ENCODE measurements around the gene CWC27.
A peak's percentile ranks its signal among the peaks of the same experiment; 100 is the strongest.

Gene CWC27

GRCh38 chr5:64971513-64971912, 202.8 kb downstream of the CWC27 start:
- no peak overlapping the region for H3K4me3 ChIP-seq (ENCODE audit: low read depth, low read length)
- DNase-seq (ENCODE audit: low read depth): peak; percentile 45
- TF ChIP-seq, protein P1, sequence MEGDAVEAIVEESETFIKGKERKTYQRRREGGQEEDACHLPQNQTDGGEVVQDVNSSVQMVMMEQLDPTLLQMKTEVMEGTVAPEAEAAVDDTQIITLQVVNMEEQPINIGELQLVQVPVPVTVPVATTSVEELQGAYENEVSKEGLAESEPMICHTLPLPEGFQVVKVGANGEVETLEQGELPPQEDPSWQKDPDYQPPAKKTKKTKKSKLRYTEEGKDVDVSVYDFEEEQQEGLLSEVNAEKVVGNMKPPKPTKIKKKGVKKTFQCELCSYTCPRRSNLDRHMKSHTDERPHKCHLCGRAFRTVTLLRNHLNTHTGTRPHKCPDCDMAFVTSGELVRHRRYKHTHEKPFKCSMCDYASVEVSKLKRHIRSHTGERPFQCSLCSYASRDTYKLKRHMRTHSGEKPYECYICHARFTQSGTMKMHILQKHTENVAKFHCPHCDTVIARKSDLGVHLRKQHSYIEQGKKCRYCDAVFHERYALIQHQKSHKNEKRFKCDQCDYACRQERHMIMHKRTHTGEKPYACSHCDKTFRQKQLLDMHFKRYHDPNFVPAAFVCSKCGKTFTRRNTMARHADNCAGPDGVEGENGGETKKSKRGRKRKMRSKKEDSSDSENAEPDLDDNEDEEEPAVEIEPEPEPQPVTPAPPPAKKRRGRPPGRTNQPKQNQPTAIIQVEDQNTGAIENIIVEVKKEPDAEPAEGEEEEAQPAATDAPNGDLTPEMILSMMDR (conservative IDR thresholded peaks at IDR 0.05; ENCODE audit: low read depth, low read length): peak; percentile 46

DNA sequence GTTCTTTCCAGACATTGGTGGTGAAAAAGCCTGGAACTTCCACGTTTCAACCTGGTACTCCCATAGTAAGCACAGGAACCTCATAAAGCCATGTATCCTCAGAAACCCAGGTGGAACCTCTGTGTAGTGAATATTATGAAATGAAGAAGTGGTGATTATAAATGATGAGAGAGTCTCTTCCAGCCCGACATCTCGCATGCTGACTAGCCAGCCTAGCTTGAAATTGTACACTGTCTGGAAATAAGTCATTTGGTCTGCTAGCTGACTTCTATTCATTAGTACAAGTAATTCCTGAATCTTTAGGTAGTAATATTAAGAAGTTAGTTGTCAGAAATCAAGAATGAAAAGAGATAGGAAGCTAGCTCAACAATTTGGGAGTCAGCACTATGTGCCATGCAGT, 203.3 kb downstream of the CWC27 start:
- no peak overlapping the region for H3K4me3 ChIP-seq (ENCODE audit: low read depth, low read length)
- no peak for DNase-seq (ENCODE audit: low read depth)
- TF ChIP-seq, protein P1 (conservative IDR thresholded peaks at IDR 0.05; ENCODE audit: low read depth, low read length): no peak

DNA sequence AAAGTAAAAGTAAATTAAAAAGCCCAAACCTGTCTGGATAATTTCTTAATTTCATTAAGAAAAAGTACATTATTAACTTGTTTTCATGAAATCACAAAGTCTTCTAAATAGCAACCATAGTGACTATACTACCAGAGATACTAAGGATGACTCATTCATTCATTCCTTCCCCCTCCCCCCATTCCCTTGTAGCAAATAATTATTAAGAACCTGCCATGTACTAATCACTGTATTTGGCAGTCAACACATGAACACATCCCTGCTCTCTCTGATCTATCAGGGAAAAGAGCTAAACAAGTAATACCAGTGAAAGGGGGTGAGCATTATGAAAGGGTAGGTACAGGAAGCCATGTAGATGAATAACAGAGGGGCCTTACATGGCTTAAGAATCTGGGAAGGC, 203.9 kb downstream of the CWC27 start:
- no peak overlapping the region for H3K4me3 ChIP-seq (ENCODE audit: low read depth, low read length)
- TF ChIP-seq, protein P1 (conservative IDR thresholded peaks at IDR 0.05; ENCODE audit: low read depth, low read length): no peak
- DNase-seq (ENCODE audit: low read depth): peak; percentile 5

GRCh38 chr5:64973215-64973614, 204.5 kb downstream of the CWC27 start:
- TF ChIP-seq, protein P1 (conservative IDR thresholded peaks at IDR 0.05; ENCODE audit: low read depth, low read length): no peak
- no peak for DNase-seq (ENCODE audit: low read depth)
- no peak overlapping the region for H3K4me3 ChIP-seq (ENCODE audit: low read depth, low read length)

DNA sequence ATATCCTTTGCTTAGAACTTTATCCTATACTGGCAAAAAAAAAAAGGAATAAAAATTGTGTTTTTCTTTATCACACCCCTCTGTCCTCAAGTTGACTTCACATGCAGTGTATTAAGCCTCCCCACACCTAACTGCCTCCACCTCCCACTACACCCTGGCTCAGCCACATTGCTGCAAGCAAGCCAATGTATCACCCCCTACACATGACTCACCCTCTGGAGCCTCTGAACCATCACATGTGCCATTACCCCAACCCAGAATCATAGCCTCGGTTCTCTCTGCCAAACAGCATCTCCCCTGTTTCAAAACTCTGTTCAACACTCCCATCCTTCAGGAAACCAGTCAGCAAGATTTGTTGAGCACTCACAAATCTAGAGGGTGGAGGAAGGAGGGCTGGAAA, 209.0 kb downstream of the CWC27 start:
- DNase-seq (ENCODE audit: low read depth): no peak
- TF ChIP-seq, protein P1 (conservative IDR thresholded peaks at IDR 0.05; ENCODE audit: low read depth, low read length): no peak
- no peak overlapping the region for H3K4me3 ChIP-seq (ENCODE audit: low read depth, low read length)

GRCh38 chr5:64978546-64978945, 209.8 kb downstream of the CWC27 start:
- no peak overlapping the region for H3K4me3 ChIP-seq (ENCODE audit: low read depth, low read length)
- TF ChIP-seq, protein P1 (conservative IDR thresholded peaks at IDR 0.05; ENCODE audit: low read depth, low read length): no peak
- no peak for DNase-seq (ENCODE audit: low read depth)

DNA sequence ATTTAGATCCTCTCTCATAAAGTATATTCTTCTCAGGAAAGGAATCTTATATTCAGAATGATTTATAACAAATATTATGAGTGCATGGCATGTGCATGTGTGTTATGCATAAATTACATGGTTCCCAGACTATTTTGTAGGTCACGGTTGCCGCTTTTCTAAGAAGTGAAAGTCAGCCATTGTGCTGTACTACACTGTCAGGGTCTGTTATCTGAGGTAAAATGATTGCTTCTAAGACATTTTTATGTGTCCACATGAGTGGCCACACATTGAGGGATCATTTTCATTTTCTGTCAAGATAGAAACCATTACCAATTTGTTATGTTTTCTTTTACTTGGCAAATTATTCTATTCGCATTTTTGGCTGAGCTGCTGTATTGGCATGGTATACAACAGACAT, 210.8 kb downstream of the CWC27 start:
- no peak for DNase-seq (ENCODE audit: low read depth)
- TF ChIP-seq, protein P1 (conservative IDR thresholded peaks at IDR 0.05; ENCODE audit: low read depth, low read length): no peak
- no peak overlapping the region for H3K4me3 ChIP-seq (ENCODE audit: low read depth, low read length)
